ENCODE results near the gene TAF1C. TPM values are rescaled to one million over a fixed set of nuclear protein-coding genes. Genes with fewer than 3 reads are reported as not detected.

Gene TAF1C
- total and polyA plus RNA-seq, 9 of the 15 experiments (the other 6 are each of a cell fraction or from before 2014, with no cell fraction given) = 1.5 to 74.8 (median 21.0) TPM

DNA sequence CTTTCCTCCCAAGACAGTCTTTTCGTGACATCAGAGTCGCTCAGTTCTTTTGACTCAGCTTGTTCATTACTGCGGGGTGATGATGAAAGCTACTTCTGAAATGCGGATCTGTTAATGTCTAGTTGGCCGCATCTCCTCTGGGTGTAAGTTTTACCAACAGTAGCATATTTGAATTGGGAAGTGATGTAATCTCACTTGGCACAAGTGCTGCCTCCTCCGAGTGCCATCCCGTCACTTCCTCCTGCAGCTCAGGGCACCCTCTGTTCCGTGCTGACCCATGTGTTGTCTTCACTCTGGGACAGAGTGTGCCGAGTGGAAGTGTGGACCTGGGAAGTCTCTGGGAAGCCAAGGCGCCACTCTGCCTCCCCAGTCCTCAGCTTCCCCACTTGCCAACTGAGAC, 13.0 kb upstream of the TAF1C start:
- no peak overlapping the region for H3K27ac ChIP-seq (ENCODE audit: extremely low read depth, low read depth, low read length)
- no peaks in the 10 kb centered on the region for H3K79me2 ChIP-seq (ENCODE audit: control insufficient read depth, insufficient read depth, low read length)
- in situ Hi-C loops (cut with MboI) (no loop called here), intact Hi-C loops (cut with micrococcal nuclease) (no loop called here)
- H3K9me1 ChIP-seq (ENCODE audit: control insufficient read depth, insufficient read depth, low read length) = peaks cover 4% of the 10 kb centered on the region
- peaks cover 12% of the 10 kb centered on the region for H4K20me1 ChIP-seq (replicated peaks; ENCODE audit: control insufficient read depth, insufficient read depth, low read length)
- WGBS (ENCODE audit: insufficient coverage, low coverage, missing lambda C conversion rate) = 6% methylated on average over 10 of the region's 10 CpGs
- H3K4me1 ChIP-seq (replicated peaks in 1 of 2; ENCODE audit: control insufficient read depth in 2 of 2, insufficient read depth in 2 of 2, low read length in 2 of 2) = peaks cover 0 to 29% of the 10 kb centered on the region in 2 experiments; a peak in 3 of 5 replicates
- H3K36me3 ChIP-seq (ENCODE audit: control insufficient read depth, insufficient read depth, low read length) = no peaks in the 10 kb centered on the region
- peak; percentile 15 for FAIRE-seq
- H3K27me3 ChIP-seq (ENCODE audit: control insufficient read depth in 2 of 2, insufficient read depth in 2 of 2, low read length in 2 of 2) = peaks cover 63% of the 10 kb centered on the region in 2 experiments
- peak overlapping the region in 1 of 2 experiments; percentile 70; a peak in 1 of 4 replicates for H3K9ac ChIP-seq (ENCODE audit: insufficient read depth in 1 of 2, low read depth in 2 of 2, low read length in 2 of 2)
- ChIA-PET CTCF (ENCODE audit: low intra/inter-chr PET ratio) (no interaction called here), POLR2A (interaction anchor here (0.7 to 1.5 kb wide), 4 partner anchors 8 to 85 kb away, joined by 3 to 4 read pairs (median 3); partner anchors contain the start of gene ADAD2)
- BruUV-seq (replicated peaks) = no TSS peak
- TF ChIP-seq, protein P1, sequence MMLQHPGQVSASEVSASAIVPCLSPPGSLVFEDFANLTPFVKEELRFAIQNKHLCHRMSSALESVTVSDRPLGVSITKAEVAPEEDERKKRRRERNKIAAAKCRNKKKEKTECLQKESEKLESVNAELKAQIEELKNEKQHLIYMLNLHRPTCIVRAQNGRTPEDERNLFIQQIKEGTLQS (IDR thresholded peaks at IDR 0.05) = 0 out of 2 replicates have a peak, but pooled peaks have one; percentile 31
- TF ChIP-seq, protein P1 (CRISPR knock-in tag; conservative IDR thresholded peaks at IDR 0.05) = no peak
- TF ChIP-seq CEBPG (CRISPR knock-in tag; IDR thresholded peaks at IDR 0.05) = no peak
- TF ChIP-seq CEBPG (tag; conservative IDR thresholded peaks at IDR 0.05 in 1 of 2, IDR thresholded peaks at IDR 0.05 in 1 of 2) = 0 out of 4 replicates have a peak, but pooled peaks of 1 of the 2 experiments have one; percentile 22
- TF ChIP-seq ETS2 (tag; IDR thresholded peaks at IDR 0.05; ENCODE audit: borderline replicate concordance, poor library complexity, severe bottlenecking) = no peak
- TF ChIP-seq YY1 (IDR thresholded peaks at IDR 0.05; ENCODE audit: borderline replicate concordance in 1 of 3, control insufficient read depth in 1 of 3, extremely low read depth in 1 of 3, insufficient read depth in 3 of 3, insufficient read length in 1 of 3, insufficient replicate concordance in 2 of 3, low read depth in 1 of 3, low read length in 2 of 3) = no peak
- TF ChIP-seq, protein P2, sequence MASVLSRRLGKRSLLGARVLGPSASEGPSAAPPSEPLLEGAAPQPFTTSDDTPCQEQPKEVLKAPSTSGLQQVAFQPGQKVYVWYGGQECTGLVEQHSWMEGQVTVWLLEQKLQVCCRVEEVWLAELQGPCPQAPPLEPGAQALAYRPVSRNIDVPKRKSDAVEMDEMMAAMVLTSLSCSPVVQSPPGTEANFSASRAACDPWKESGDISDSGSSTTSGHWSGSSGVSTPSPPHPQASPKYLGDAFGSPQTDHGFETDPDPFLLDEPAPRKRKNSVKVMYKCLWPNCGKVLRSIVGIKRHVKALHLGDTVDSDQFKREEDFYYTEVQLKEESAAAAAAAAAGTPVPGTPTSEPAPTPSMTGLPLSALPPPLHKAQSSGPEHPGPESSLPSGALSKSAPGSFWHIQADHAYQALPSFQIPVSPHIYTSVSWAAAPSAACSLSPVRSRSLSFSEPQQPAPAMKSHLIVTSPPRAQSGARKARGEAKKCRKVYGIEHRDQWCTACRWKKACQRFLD (CRISPR knock-in tag; IDR thresholded peaks at IDR 0.05) = 0 out of 2 replicates have a peak, but pooled peaks have one; percentile 27
- no peak for DNase-seq (ENCODE audit: extremely low read depth in 1 of 4, low spot score in 3 of 4)
- H3K9me3 ChIP-seq (replicated peaks; ENCODE audit: control insufficient read depth, insufficient read depth, low read depth, low read length) = 0 out of 2 replicates have a peak, but pooled peaks cover 2% of the 10 kb centered on the region
- H3K4me3 ChIP-seq = no peak overlapping the region
- no peak overlapping the region for H2AFZ ChIP-seq (ENCODE audit: low read depth, low read length)
- no peak overlapping the region for H3K4me2 ChIP-seq (ENCODE audit: insufficient read depth, low read length)
- no peak for ATAC-seq
